DND-41 (cell line): ENCODE data around the gene PDLIM4.

Experiments used
- ATAC-seq: fragments of 200-7000 bp; cut with Tn5 transposase; 3 replicates; pipeline ENCODE4 v1.9.1; 2021; ENCODE audit warnings: low read depth; ENCODE audit not compliant: insufficient read depth
- DNase-seq: peaks from one replicate; pipeline ENCODE4 v3.0.0-alpha.2; 2020
- H2AFZ ChIP-seq: 2 replicates; pipeline ENCODE4 v1.6.0; 2012; ENCODE audit warnings: low read depth, low read length
- H3K27ac ChIP-seq: 2 replicates; pipeline ENCODE4 v1.5.1; 2012; ENCODE audit warnings: low read length, inconsistent platforms
- H3K27me3 ChIP-seq: fragments of 200-600 bp; sonication (generic); 2 replicates; pipeline ENCODE4 v1.6.0; 2012; ENCODE audit warnings: low read length, mild to moderate bottlenecking, inconsistent platforms; ENCODE audit not compliant: insufficient read depth, poor library complexity
- H3K36me3 ChIP-seq: 2 replicates; pipeline ENCODE4 v1.5.1; 2012; ENCODE audit warnings: low read length, inconsistent platforms; ENCODE audit not compliant: insufficient read depth
- H3K4me1 ChIP-seq: 2 replicates; pipeline ENCODE4 v1.5.1; 2012; ENCODE audit warnings: mild to moderate bottlenecking, low read length; ENCODE audit not compliant: insufficient read depth
- H3K4me2 ChIP-seq: 2 replicates; pipeline ENCODE4 v1.6.0; 2012; ENCODE audit warnings: mild to moderate bottlenecking, moderate library complexity, low read length, inconsistent platforms; ENCODE audit not compliant: insufficient read depth
- H3K4me3 ChIP-seq, 2 experiments: fragments of 200-600 bp in 1 of 2; shearing (Covaris generic) in 1 of 2; 2 replicates each; pipeline ENCODE4 v1.5.1; 2012 to 2016; ENCODE audit warnings: inconsistent platforms in 2 of 2, low read length in 2 of 2, mild to moderate bottlenecking in 2 of 2, low read depth in 1 of 2, moderate library complexity in 1 of 2
- H3K79me2 ChIP-seq: 2 replicates; pipeline ENCODE4 v1.6.0; 2012; ENCODE audit warnings: low read length, inconsistent platforms; ENCODE audit not compliant: insufficient read depth
- H3K9ac ChIP-seq: 2 replicates; pipeline ENCODE4 v1.6.0; 2012; ENCODE audit warnings: low read depth, mild to moderate bottlenecking, inconsistent platforms, low read length, moderate library complexity
- H3K9me3 ChIP-seq: 2 replicates; pipeline ENCODE4 v1.5.1; 2012; ENCODE audit warnings: low read length, moderate library complexity, mild to moderate bottlenecking, inconsistent platforms; ENCODE audit not compliant: insufficient read depth, severe bottlenecking
- H4K20me1 ChIP-seq: 2 replicates; pipeline ENCODE4 v1.6.0; 2012; ENCODE audit warnings: low read length; ENCODE audit not compliant: insufficient read depth
- EZH2 ChIP-seq: IDR thresholded peaks from 3 replicates; pipeline ENCODE4 v1.6.1; 2012; ENCODE audit warnings: borderline replicate concordance, low read depth, mild to moderate bottlenecking, moderate library complexity, low read length, inconsistent platforms; ENCODE audit not compliant: severe bottlenecking
- TF ChIP-seq, protein P1 (sequence below): IDR thresholded peaks from 2 replicates; pipeline ENCODE4 v1.5.1; 2012; ENCODE audit warnings: borderline replicate concordance, low read length, moderate library complexity, mild to moderate bottlenecking; ENCODE audit not compliant: poor library complexity, severe bottlenecking; ENCODE audit errors: extremely low read depth

The PDLIM4 gene

DNA sequence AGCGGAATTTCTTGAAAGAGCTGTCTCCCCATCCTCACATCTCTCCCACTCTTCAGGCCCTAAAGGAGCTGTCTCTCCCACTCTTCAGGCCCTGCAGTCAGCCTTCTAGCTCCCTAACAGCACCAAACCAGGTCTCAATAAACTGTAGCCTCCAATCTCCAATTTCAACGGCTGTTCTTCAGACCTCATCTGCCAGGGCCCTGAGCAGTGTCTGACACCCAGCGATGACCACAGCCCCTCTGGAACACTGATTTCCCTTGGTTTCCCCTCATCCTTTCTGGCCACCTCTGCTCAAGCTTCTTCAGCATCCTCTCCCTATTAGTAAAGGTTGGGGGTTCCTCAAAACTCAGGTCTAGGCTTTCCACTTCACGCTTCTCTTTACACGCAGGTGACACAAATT, 28.3 kb upstream of the PDLIM4 start:
- Histone ChIP-seq H3K79me2 (no peaks in the 10 kb centered on the region), H3K4me3 (no peak overlapping the region), H3K9me3 (no peaks in the 10 kb centered on the region), H3K27ac (no peak overlapping the region), H4K20me1 (no peaks in the 10 kb centered on the region), H2AFZ (no peak overlapping the region), H3K4me1 (no peaks in the 10 kb centered on the region), H3K4me2 (no peak overlapping the region), H3K27me3 (peaks cover 3% of the 10 kb centered on the region), H3K9ac (no peak overlapping the region), H3K36me3 (no peaks in the 10 kb centered on the region)
- TF ChIP-seq, protein P1, sequence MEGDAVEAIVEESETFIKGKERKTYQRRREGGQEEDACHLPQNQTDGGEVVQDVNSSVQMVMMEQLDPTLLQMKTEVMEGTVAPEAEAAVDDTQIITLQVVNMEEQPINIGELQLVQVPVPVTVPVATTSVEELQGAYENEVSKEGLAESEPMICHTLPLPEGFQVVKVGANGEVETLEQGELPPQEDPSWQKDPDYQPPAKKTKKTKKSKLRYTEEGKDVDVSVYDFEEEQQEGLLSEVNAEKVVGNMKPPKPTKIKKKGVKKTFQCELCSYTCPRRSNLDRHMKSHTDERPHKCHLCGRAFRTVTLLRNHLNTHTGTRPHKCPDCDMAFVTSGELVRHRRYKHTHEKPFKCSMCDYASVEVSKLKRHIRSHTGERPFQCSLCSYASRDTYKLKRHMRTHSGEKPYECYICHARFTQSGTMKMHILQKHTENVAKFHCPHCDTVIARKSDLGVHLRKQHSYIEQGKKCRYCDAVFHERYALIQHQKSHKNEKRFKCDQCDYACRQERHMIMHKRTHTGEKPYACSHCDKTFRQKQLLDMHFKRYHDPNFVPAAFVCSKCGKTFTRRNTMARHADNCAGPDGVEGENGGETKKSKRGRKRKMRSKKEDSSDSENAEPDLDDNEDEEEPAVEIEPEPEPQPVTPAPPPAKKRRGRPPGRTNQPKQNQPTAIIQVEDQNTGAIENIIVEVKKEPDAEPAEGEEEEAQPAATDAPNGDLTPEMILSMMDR: no peak
- TF ChIP-seq EZH2: no peak
- DNase-seq (no peak), ATAC-seq (no peak)

DNA sequence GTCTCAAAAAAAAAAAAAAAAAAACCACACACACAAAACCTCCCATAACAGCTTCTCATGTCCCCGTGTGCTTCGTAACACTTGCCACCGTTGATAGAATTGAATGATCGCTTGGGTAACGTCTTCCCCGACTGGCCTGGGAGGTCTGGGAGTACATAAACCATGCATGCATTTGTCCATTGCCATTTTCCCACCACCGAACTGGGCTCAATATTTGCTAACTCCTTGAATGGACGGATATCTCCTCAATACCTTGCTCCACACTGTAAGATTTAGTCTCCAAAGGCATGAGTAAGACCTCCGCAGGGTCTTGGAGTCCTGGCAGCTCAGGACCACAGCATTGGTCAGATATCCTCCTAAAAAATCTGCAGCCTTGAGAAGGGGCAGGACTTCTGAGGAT, 26.6 kb upstream of the PDLIM4 start:
- Histone ChIP-seq H3K79me2 (no peaks in the 10 kb centered on the region), H3K9me3 (no peaks in the 10 kb centered on the region), H3K4me2 (no peak overlapping the region), H3K36me3 (no peaks in the 10 kb centered on the region), H3K27ac (no peak overlapping the region), H3K27me3 (no peaks in the 10 kb centered on the region), H3K4me1 (no peaks in the 10 kb centered on the region), H4K20me1 (no peaks in the 10 kb centered on the region), H3K4me3 (no peak overlapping the region), H3K9ac (no peak overlapping the region), H2AFZ (no peak overlapping the region)
- TF ChIP-seq EZH2: no peak
- TF ChIP-seq, protein P1: no peak
- ATAC-seq (no peak), DNase-seq (no peak)

DNA sequence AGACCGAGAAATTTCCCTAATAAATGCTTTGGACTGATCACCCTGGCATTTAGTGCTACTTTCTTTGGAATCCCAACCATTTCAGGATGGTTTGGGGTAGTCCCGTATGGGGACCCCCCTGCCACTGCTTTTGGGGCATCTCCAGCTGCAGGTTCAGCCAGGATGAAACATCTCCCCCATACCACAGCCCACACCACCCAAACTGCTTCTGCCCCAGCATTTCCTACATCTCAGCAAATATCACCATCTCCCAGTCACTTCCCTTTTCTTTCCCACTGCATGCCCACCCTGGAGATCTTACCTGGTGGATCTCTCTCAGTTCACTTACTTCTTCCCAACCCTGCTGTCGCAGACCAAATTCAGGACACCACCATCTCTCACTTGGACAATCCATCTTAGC, 25.0 kb upstream of the PDLIM4 start:
- no peak for ATAC-seq
- Histone ChIP-seq H3K79me2 (no peaks in the 10 kb centered on the region), H2AFZ (no peak overlapping the region), H3K27ac (no peak overlapping the region), H3K4me1 (no peaks in the 10 kb centered on the region), H3K4me2 (no peak overlapping the region), H3K4me3 (no peak overlapping the region), H3K9me3 (no peaks in the 10 kb centered on the region), H3K27me3 (no peaks in the 10 kb centered on the region), H4K20me1 (no peaks in the 10 kb centered on the region), H3K36me3 (no peaks in the 10 kb centered on the region), H3K9ac (no peak overlapping the region)
- no peak for DNase-seq
- TF ChIP-seq EZH2: no peak
- TF ChIP-seq, protein P1: no peak

DNA sequence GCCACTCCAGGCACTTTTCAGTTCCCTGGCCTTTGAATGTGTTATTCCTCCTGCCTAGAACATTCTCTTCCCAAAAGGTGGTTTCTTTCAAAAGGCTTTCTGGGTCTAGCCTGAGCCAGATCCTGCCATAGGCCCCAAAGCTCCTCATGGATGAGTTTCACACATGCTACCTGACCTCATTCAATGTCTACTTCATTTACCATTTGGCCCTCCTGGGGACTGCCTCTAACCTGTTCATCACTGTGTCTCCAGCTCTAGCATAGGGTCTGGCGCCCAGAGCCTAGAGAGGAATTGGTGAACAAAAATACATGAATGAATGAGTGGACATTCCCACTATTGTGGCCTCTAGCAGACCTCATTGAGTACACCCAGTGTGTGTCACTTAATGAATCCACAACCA, 24.4 kb upstream of the PDLIM4 start:
- H3K27me3 ChIP-seq: no peaks in the 10 kb centered on the region
- H3K4me2 ChIP-seq: no peak overlapping the region
- no peak overlapping the region for H3K27ac ChIP-seq
- H3K4me1 ChIP-seq: no peaks in the 10 kb centered on the region
- no peak for DNase-seq
- no peak overlapping the region for H3K9ac ChIP-seq
- no peaks in the 10 kb centered on the region for H3K36me3 ChIP-seq
- H3K79me2 ChIP-seq: no peaks in the 10 kb centered on the region
- H4K20me1 ChIP-seq: no peaks in the 10 kb centered on the region
- no peak overlapping the region for H3K4me3 ChIP-seq
- no peak overlapping the region for H2AFZ ChIP-seq
- TF ChIP-seq, protein P1: no peak
- TF ChIP-seq EZH2: no peak
- no peaks in the 10 kb centered on the region for H3K9me3 ChIP-seq
- ATAC-seq: no peak
